Measurements from ENCODE around the gene ADCY10. TPM values are rescaled to one million over a fixed set of nuclear protein-coding genes. Genes with fewer than 3 reads are reported as not detected.

The ADCY10 gene
- total RNA-seq, 1 donor from 2014 or later: not detected

DNA sequence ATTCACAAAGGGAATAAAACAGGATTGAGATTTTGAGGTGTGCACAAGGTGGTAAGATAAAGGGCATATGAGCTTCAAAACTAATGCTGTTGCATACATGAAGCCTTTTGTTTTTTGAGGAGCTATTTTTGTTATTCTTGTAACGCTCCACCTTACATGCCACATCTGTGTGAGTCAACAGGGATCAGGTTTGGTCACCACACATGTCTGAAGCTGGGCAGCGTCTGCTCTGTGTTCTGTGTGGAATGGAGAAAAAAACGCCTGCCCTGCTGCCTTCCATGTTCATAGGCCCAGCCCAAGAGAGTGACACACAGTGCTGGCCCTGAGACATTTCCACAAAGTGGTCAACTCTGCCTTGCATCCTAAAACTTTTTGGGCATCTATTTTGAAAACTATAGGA, 124.4 kb downstream of the ADCY10 start:
- DNase-seq (ENCODE audit: low read depth): no peak
- no peak for TF ChIP-seq CTCF (conservative IDR thresholded peaks at IDR 0.05; ENCODE audit: low read depth, low read length)
- H3K4me3 ChIP-seq (ENCODE audit: low read depth, low read length): no peak overlapping the region

DNA sequence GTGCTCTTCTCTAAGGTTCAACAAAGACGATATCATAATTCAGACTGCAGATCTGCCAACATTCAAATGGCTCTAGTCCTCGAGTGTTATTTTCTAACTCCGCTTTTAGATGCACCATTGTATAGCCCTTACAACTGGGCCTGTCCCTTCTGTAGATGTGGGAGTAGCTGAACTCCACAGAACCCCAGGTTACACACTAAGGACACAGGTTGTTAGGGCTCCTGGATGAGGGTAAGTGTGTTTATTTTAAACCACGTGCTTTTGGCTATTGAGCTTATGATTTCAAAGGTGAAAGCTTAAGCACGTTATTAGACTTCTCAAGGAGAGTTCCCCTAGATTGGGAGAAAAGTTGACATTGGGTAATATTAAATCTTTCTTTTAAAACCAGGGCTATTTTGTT, 127.4 kb downstream of the ADCY10 start:
- no peak for DNase-seq (ENCODE audit: low read depth)
- H3K4me3 ChIP-seq (ENCODE audit: low read depth, low read length): no peak overlapping the region
- no peak for TF ChIP-seq CTCF (conservative IDR thresholded peaks at IDR 0.05; ENCODE audit: low read depth, low read length)

DNA sequence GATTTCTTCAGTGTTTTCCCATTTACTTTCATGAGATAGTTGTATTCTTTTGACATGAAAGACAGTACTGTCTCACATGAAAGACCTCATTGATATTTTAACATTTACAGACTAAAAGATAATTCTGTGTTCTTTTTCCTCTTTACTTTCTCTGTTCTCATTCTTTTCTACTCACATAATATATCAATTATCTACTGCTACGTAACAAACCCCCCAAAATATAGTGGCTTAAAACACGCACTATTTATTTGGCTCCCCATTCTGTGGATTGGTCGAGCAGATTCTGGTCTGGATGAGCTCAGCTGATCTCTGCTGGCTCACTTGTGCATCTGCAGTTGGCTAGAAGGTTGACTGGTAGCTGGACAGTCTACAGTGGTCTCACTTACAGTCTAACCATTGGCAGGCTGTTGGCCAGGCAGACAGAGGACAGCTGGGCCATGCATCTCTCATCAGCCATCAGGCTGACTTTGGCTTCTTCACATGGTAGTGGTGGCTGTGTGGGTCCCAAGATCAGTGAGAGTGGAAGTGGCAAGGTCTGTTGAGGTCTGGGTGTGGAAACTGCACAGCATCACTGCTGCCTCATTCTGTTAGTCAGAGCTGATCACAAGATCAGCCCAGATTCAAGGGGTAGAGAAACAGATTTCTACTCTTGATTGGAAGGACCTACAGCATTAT, 128.9 kb downstream of the ADCY10 start:
- no peak for DNase-seq (ENCODE audit: low read depth)
- no peak for TF ChIP-seq CTCF (conservative IDR thresholded peaks at IDR 0.05; ENCODE audit: low read depth, low read length)
- H3K4me3 ChIP-seq (ENCODE audit: low read depth, low read length): no peak overlapping the region

DNA sequence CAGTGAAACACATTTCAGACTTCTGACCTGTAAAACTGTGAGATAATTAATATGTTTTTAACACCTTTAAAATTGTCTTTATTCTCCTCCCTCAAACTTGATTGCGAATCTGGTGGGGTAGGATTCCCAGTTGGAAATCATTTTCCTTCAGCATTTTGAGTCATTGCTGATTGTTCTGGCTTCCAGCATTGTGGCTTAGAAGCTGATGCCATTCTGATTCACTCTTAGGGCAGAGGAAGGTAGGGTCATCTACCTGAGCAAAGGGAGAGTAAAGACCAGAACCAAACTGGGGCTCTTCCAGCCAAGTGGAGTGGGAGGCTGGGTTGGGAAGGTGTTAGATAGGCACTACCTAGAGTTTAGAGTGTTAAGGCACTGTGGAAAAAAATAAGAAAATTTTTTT, 131.0 kb downstream of the ADCY10 start:
- no peak for TF ChIP-seq CTCF (conservative IDR thresholded peaks at IDR 0.05; ENCODE audit: low read depth, low read length)
- no peak overlapping the region for H3K4me3 ChIP-seq (ENCODE audit: low read depth, low read length)
- no peak for DNase-seq (ENCODE audit: low read depth)

DNA sequence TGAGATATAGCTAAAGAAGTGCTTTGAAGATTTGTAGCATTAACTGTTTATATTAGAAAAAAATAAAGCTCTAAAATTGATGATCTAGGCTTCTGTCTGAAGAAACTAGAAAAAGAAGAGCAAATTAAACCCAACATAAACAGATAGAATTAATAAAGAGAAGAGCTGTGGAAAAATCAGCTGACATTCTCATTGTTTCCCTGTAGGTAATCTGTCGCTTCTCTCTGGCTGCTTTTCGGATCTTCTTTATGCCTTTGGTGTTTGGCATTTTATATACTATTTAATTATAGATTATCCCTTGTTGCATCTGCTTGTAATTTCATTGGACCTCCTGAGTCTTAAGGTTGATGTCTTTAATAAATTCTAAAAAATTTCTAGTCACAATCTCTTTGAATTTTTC, 132.4 kb downstream of the ADCY10 start:
- DNase-seq (ENCODE audit: low read depth): no peak
- no peak overlapping the region for H3K4me3 ChIP-seq (ENCODE audit: low read depth, low read length)
- no peak for TF ChIP-seq CTCF (conservative IDR thresholded peaks at IDR 0.05; ENCODE audit: low read depth, low read length)

DNA sequence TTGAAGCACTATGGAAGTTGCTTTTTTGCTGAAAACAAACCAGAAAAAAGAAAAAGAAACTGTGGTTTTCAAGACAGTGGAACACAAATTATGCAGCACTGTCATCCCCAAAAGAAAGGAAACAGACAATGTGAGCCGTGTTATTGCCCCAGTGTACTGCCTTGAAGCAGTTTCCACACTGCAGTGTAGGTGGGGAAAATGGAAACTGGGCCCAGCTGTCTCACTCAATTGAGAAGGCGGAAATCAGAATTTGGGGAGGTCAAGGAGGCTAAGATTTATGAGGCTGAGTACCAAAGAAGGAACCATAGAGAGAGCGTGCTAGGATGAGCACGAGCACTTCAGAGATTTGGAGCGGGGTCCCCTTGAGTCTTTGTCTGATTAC, 136.7 kb downstream of the ADCY10 start:
- no peak for DNase-seq (ENCODE audit: low read depth)

More for the DNA sequence above, 136.7 kb downstream of the ADCY10 start:
- TF ChIP-seq CTCF (conservative IDR thresholded peaks at IDR 0.05; ENCODE audit: low read depth, low read length): no peak
- H3K4me3 ChIP-seq (ENCODE audit: low read depth, low read length): no peak overlapping the region

Measured in epithelial cell of proximal tubule (primary cell).